Measurements from ENCODE around the gene SEMA6D. TPM values are rescaled to one million over a fixed set of nuclear protein-coding genes. Genes with fewer than 3 reads are reported as not detected.
"Not testable (repeated sequence)": the region's sequence is repeated elsewhere in the genome, so short reads cannot be mapped to it uniquely, and the experiment has no call there.

Gene SEMA6D
- total and polyA plus RNA-seq, 8 donors = 0.61 to 54.0 (median 6.9) TPM

GRCh38 chr15:47737477-47737876 is 20.2 kb downstream of the SEMA6D start:
- intact Hi-C loops (cut with DNase I; ENCODE audit: low total_unique reads) = no loop called here
- H3K36me3 ChIP-seq = no peaks in the 10 kb centered on the region
- H3K27ac ChIP-seq = peak overlapping the region in 1 of 5 donors; percentile 57
- peaks cover 0 to 60% (median 11%) of the 10 kb centered on the region in 4 donors for H3K4me1 ChIP-seq
- no peaks in the 10 kb centered on the region for H3K27me3 ChIP-seq
- WGBS, 5 donors = 50 to 75% (median 55%) methylated on average over 2 of the region's 2 CpGs
- no peak for TF ChIP-seq POLR2AphosphoS5 (IDR thresholded peaks at IDR 0.05)
- TF ChIP-seq POLR2A (IDR thresholded peaks at IDR 0.05) = no peak
- no peak for TF ChIP-seq EP300 (IDR thresholded peaks at IDR 0.05)
- TF ChIP-seq, protein P1, sequence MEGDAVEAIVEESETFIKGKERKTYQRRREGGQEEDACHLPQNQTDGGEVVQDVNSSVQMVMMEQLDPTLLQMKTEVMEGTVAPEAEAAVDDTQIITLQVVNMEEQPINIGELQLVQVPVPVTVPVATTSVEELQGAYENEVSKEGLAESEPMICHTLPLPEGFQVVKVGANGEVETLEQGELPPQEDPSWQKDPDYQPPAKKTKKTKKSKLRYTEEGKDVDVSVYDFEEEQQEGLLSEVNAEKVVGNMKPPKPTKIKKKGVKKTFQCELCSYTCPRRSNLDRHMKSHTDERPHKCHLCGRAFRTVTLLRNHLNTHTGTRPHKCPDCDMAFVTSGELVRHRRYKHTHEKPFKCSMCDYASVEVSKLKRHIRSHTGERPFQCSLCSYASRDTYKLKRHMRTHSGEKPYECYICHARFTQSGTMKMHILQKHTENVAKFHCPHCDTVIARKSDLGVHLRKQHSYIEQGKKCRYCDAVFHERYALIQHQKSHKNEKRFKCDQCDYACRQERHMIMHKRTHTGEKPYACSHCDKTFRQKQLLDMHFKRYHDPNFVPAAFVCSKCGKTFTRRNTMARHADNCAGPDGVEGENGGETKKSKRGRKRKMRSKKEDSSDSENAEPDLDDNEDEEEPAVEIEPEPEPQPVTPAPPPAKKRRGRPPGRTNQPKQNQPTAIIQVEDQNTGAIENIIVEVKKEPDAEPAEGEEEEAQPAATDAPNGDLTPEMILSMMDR (IDR thresholded peaks at IDR 0.05) = no peak
- no peak for DNase-seq
- H3K4me3 ChIP-seq = no peak overlapping the region
- H3K9me3 ChIP-seq = no peaks in the 10 kb centered on the region

- H3K27me3 ChIP-seq; H3K4me3 ChIP-seq; DNase-seq; H3K9me3 ChIP-seq; intact Hi-C loops (cut with DNase I; ENCODE audit: low total_unique reads); H3K36me3 ChIP-seq: not testable (repeated sequence)
- Histone ChIP-seq H3K4me1 (peaks cover 0 to 60% (median 13%) of the 10 kb centered on the region in 4 donors), H3K27ac (peak overlapping the region in 1 of 5 donors; percentile 7)
- 82 to 92% (median 88%) methylated on average over 4 of the region's 4 CpGs for WGBS, 5 donors
Observed at GRCh38 chr15:47738144-47738825, 21.0 kb downstream of the SEMA6D start.

- H3K4me3 ChIP-seq = no peak overlapping the region
- H3K27me3 ChIP-seq = no peaks in the 10 kb centered on the region
- WGBS, 5 donors = 90 to 96% (median 92%) methylated on average over 4 of the region's 4 CpGs
- H3K27ac ChIP-seq = no peak overlapping the region
- DNase-seq = no peak
- H3K4me1 ChIP-seq = peaks cover 0 to 48% (median 11%) of the 10 kb centered on the region in 4 donors
- H3K36me3 ChIP-seq = peaks cover 0 to 12% (median 4%) of the 10 kb centered on the region in 4 donors
- intact Hi-C loops (cut with DNase I; ENCODE audit: low total_unique reads) = no loop called here
- no peaks in the 10 kb centered on the region for H3K9me3 ChIP-seq
- TF ChIP-seq, protein P1 (IDR thresholded peaks at IDR 0.05) = no peak
- no peak for TF ChIP-seq EP300 (IDR thresholded peaks at IDR 0.05)
- TF ChIP-seq POLR2A (IDR thresholded peaks at IDR 0.05) = no peak
- TF ChIP-seq POLR2AphosphoS5 (IDR thresholded peaks at IDR 0.05) = no peak
Observed at GRCh38 chr15:47741082-47741481, 23.8 kb downstream of the SEMA6D start.

GRCh38 chr15:47741907-47742306 is 24.6 kb downstream of the SEMA6D start:
- Histone ChIP-seq H3K4me3 (no peak overlapping the region), H3K4me1 (peaks cover 0 to 40% (median 7%) of the 10 kb centered on the region in 4 donors), H3K27me3 (no peaks in the 10 kb centered on the region), H3K9me3 (no peaks in the 10 kb centered on the region), H3K36me3 (peaks cover 0 to 12% (median 4%) of the 10 kb centered on the region in 4 donors), H3K27ac (no peak overlapping the region)
- no peak for TF ChIP-seq POLR2A (IDR thresholded peaks at IDR 0.05)
- TF ChIP-seq, protein P1 (IDR thresholded peaks at IDR 0.05) = no peak
- TF ChIP-seq POLR2AphosphoS5 (IDR thresholded peaks at IDR 0.05) = no peak
- TF ChIP-seq EP300 (IDR thresholded peaks at IDR 0.05) = no peak
- DNase-seq = no peak
- 85 to 92% (median 91%) methylated on average over 5 of the region's 5 CpGs for WGBS, 5 donors
- intact Hi-C loops (cut with DNase I; ENCODE audit: low total_unique reads) = no loop called here

DNA sequence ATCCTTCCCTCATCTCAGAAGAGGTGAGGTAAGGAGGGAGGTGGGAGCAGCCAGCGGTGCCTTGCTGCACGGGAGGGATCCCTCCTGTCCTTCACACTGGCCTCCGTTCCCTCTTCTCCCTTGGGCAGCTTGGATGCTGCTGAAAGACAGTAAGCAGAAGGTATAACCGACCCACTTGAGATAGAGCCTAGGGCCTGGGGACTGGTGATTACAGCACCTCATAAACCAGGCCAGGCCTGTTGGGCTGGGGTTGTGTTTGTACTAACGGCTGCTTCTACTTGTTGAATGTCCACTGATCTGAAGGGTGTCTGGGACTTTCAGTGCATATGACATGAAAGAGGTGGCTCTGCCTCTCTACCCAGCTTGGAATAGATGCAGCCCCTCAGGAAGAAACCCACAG is 25.0 kb downstream of the SEMA6D start:
- Histone ChIP-seq H3K27me3 (no peaks in the 10 kb centered on the region), H3K9me3 (no peaks in the 10 kb centered on the region), H3K27ac (no peak overlapping the region), H3K4me3 (no peak overlapping the region), H3K36me3 (peaks cover 0 to 12% (median 4%) of the 10 kb centered on the region in 4 donors), H3K4me1 (peaks cover 0 to 36% (median 5%) of the 10 kb centered on the region in 4 donors)
- WGBS, 5 donors = 79 to 86% (median 81%) methylated on average over 5 of the region's 5 CpGs
- intact Hi-C loops (cut with DNase I; ENCODE audit: low total_unique reads) = no loop called here
- no peak for TF ChIP-seq POLR2A (IDR thresholded peaks at IDR 0.05)
- TF ChIP-seq, protein P1 (IDR thresholded peaks at IDR 0.05) = no peak
- TF ChIP-seq POLR2AphosphoS5 (IDR thresholded peaks at IDR 0.05) = no peak
- no peak for TF ChIP-seq EP300 (IDR thresholded peaks at IDR 0.05)
- no peak for DNase-seq
